ENCODE measurements around the gene SMIM10L1. TPM values are rescaled to one million over a fixed set of nuclear protein-coding genes. Genes with fewer than 3 reads are reported as not detected.

The SMIM10L1 gene
- total and polyA plus RNA-seq, 12 donors: 12.5 to 26.2 (median 19.3) TPM

DNA sequence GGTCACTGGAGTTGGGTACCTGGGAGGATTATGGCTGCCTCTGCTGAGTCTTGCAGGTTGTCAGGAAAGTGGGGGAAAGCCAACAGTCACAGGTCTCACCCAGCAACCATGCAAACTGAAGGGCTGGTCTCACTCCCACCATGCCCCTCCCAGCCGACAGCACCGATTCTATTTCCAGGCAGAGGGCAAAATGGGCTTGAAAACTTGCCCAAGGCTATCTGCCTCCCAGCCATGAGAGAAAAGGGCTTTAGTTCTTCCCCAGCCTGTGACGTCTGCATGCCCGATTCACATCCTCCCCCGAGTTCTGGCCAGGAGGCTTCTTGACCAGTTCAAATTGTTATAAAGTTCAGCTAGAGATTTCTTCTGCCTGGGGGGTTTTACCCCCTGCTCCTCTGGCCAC is 26.7 kb upstream of the SMIM10L1 start:
- DNase-seq (no peak), ATAC-seq (no peak)
- intact Hi-C loops (cut with DNase I): no loop called here
- H3K9me3 ChIP-seq: peaks cover 0 to 31% (median 0%) of the 10 kb centered on the region in 11 donors
- WGBS, 2 donors: 79 to 93% methylated on average over 5 of the region's 5 CpGs
- no peaks in the 10 kb centered on the region for H3K27me3 ChIP-seq
- H3K36me3 ChIP-seq: no peaks in the 10 kb centered on the region
- H3K27ac ChIP-seq: no peak overlapping the region
- no peaks in the 10 kb centered on the region for H3K4me1 ChIP-seq
- H3K4me3 ChIP-seq: no peak overlapping the region
- TF ChIP-seq, protein P1, sequence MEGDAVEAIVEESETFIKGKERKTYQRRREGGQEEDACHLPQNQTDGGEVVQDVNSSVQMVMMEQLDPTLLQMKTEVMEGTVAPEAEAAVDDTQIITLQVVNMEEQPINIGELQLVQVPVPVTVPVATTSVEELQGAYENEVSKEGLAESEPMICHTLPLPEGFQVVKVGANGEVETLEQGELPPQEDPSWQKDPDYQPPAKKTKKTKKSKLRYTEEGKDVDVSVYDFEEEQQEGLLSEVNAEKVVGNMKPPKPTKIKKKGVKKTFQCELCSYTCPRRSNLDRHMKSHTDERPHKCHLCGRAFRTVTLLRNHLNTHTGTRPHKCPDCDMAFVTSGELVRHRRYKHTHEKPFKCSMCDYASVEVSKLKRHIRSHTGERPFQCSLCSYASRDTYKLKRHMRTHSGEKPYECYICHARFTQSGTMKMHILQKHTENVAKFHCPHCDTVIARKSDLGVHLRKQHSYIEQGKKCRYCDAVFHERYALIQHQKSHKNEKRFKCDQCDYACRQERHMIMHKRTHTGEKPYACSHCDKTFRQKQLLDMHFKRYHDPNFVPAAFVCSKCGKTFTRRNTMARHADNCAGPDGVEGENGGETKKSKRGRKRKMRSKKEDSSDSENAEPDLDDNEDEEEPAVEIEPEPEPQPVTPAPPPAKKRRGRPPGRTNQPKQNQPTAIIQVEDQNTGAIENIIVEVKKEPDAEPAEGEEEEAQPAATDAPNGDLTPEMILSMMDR (IDR thresholded peaks at IDR 0.05): no peak

DNA sequence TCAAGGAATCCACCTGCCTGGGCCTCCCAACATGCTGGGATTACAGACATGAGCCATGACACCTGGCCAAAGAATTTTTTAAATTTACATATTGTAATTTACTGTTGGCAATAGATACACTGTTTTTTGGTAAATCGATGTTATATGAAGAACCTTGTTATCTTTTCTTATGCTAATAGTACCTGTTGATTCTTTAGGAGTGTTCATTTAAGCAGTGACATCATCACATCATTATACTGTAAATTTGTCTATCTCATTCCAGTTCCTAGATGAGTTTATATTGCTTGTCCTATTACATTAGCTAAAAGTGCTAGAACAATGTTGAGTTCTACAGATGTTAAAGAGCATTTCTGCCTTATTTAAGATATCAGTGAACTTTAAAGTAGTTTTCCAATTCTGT is 23.6 kb upstream of the SMIM10L1 start:
- WGBS, 2 donors: 97 to 100% methylated on average over 1 of the region's 1 CpG
- H3K4me1 ChIP-seq: peaks cover 0 to 6% (median 0%) of the 10 kb centered on the region in 9 donors
- no peak overlapping the region for H3K27ac ChIP-seq
- ATAC-seq (no peak), DNase-seq (no peak)
- intact Hi-C loops (cut with DNase I): no loop called here
- H3K4me3 ChIP-seq: no peak overlapping the region
- peaks cover 0 to 28% (median 0%) of the 10 kb centered on the region in 11 donors for H3K9me3 ChIP-seq
- TF ChIP-seq, protein P1 (IDR thresholded peaks at IDR 0.05): no peak
- H3K27me3 ChIP-seq: no peaks in the 10 kb centered on the region
- peaks cover 0 to 10% (median 0%) of the 10 kb centered on the region in 9 donors for H3K36me3 ChIP-seq

DNA sequence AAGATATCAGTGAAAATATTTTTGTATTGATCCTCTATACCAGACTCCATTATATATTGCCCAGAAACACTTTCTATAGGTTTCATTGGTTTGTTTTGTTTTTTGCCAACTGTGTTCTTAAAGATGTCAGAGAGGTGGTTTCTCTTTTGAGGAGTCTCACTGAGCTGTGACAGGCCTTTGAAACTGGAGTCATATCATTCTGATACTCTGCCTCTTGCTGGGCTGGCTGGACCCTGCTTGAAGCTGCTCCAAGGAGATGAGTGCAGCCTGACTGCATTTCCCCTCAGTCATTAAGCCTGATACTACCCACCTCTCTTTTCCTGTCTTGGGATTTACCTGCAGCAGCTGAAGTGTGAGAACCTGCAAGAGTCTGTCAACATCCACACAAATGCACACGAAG is 20.2 kb upstream of the SMIM10L1 start:
- H3K4me3 ChIP-seq: no peak overlapping the region
- TF ChIP-seq, protein P1 (IDR thresholded peaks at IDR 0.05): no peak
- H3K4me1 ChIP-seq: peaks cover 0 to 6% (median 0%) of the 10 kb centered on the region in 9 donors
- DNase-seq: no peak
- H3K36me3 ChIP-seq: peaks cover 0 to 14% (median 0%) of the 10 kb centered on the region in 9 donors
- no peaks in the 10 kb centered on the region for H3K27me3 ChIP-seq
- no peak overlapping the region for H3K27ac ChIP-seq
- ATAC-seq: no peak
- H3K9me3 ChIP-seq: peaks cover 0 to 16% (median 0%) of the 10 kb centered on the region in 11 donors
- 41 to 43% methylated on average over 1 of the region's 1 CpG for WGBS, 2 donors
- intact Hi-C loops (cut with DNase I): no loop called here

DNA sequence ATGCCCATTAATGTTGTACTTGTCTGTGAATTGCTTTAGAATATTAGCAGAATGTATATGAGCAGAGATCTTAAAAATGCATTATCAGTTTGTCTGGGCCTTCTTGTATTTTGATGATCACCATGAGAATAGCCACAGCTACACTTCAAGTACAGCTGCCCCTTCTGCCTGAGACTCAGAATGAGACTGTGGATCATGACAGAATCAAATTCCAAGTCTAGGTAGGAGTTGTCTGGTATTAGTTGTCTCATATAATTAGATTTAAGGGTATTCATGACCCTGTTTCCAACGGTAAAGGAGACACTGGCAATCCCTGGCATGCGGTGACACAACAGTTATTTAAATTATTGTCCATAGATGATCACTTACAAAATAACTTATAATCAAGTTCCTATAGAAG is 18.3 kb upstream of the SMIM10L1 start:
- intact Hi-C loops (cut with DNase I): no loop called here
- peaks cover 0 to 14% (median 0%) of the 10 kb centered on the region in 9 donors for H3K36me3 ChIP-seq
- H3K9me3 ChIP-seq: peaks cover 0 to 24% (median 0%) of the 10 kb centered on the region in 11 donors
- no peak overlapping the region for H3K27ac ChIP-seq
- no peaks in the 10 kb centered on the region for H3K27me3 ChIP-seq
- DNase-seq (no peak), ATAC-seq (no peak)
- peaks cover 0 to 10% (median 2%) of the 10 kb centered on the region in 9 donors for H3K4me1 ChIP-seq
- 77 to 89% methylated on average over 2 of the region's 2 CpGs for whole genome bisulfite sequencing, 2 donors
- TF ChIP-seq, protein P1 (IDR thresholded peaks at IDR 0.05): no peak
- H3K4me3 ChIP-seq: no peak overlapping the region
